ENCODE data around the gene AMHR2. TPM values are rescaled to one million over a fixed set of nuclear protein-coding genes. Genes with fewer than 3 reads are reported as not detected.
"Not testable (repeated sequence)": the region's sequence is repeated elsewhere in the genome, so short reads cannot be mapped to it uniquely, and the experiment has no call there.

Gene AMHR2
- total RNA-seq, 1 experiment from 2014 or later, result not detected

- TF ChIP-seq, protein P1, sequence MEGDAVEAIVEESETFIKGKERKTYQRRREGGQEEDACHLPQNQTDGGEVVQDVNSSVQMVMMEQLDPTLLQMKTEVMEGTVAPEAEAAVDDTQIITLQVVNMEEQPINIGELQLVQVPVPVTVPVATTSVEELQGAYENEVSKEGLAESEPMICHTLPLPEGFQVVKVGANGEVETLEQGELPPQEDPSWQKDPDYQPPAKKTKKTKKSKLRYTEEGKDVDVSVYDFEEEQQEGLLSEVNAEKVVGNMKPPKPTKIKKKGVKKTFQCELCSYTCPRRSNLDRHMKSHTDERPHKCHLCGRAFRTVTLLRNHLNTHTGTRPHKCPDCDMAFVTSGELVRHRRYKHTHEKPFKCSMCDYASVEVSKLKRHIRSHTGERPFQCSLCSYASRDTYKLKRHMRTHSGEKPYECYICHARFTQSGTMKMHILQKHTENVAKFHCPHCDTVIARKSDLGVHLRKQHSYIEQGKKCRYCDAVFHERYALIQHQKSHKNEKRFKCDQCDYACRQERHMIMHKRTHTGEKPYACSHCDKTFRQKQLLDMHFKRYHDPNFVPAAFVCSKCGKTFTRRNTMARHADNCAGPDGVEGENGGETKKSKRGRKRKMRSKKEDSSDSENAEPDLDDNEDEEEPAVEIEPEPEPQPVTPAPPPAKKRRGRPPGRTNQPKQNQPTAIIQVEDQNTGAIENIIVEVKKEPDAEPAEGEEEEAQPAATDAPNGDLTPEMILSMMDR (IDR thresholded peaks at IDR 0.05; ENCODE audit: unreplicated experiment), result no peak
- H3K27ac Mint-ChIP-seq (ENCODE audit: unreplicated experiment), result no peak overlapping the region
- intact Hi-C loops (cut with micrococcal nuclease; ENCODE audit: unreplicated experiment), result no loop called here
- peaks cover 18% of the 10 kb centered on the region for H3K4me1 Mint-ChIP-seq (ENCODE audit: low read depth, unreplicated experiment)
- peaks cover 31% of the 10 kb centered on the region for H3K36me3 Mint-ChIP-seq (ENCODE audit: insufficient read depth, unreplicated experiment)
- BruUV-seq (replicated peaks), result no TSS peak
- H3K9me3 Mint-ChIP-seq (ENCODE audit: low read depth, unreplicated experiment), result no peaks in the 10 kb centered on the region
- DNase-seq, result no peak
- CTCF ChIA-PET, result no interaction called here
- H3K27me3 Mint-ChIP-seq (ENCODE audit: unreplicated experiment), result no peaks in the 10 kb centered on the region
- no peak overlapping the region for H3K4me3 Mint-ChIP-seq (ENCODE audit: low read depth, unreplicated experiment)
Measured at GRCh38 chr12:53413485-53414204, 10.0 kb upstream of the AMHR2 start.

GRCh38 chr12:53414756-53415417, 8.8 kb upstream of the AMHR2 start:
- no peak overlapping the region for H3K27ac Mint-ChIP-seq (ENCODE audit: unreplicated experiment)
- TF ChIP-seq, protein P1 (IDR thresholded peaks at IDR 0.05; ENCODE audit: unreplicated experiment), result no peak
- H3K4me1 Mint-ChIP-seq (ENCODE audit: low read depth, unreplicated experiment), result peaks cover 30% of the 10 kb centered on the region
- BruUV-seq (replicated peaks), result no TSS peak
- intact Hi-C loops (cut with micrococcal nuclease; ENCODE audit: unreplicated experiment), result no loop called here
- no peaks in the 10 kb centered on the region for H3K9me3 Mint-ChIP-seq (ENCODE audit: low read depth, unreplicated experiment)
- DNase-seq, result no peak
- CTCF ChIA-PET, result no interaction called here
- peaks cover 26% of the 10 kb centered on the region for H3K36me3 Mint-ChIP-seq (ENCODE audit: insufficient read depth, unreplicated experiment)
- no peak overlapping the region for H3K4me3 Mint-ChIP-seq (ENCODE audit: low read depth, unreplicated experiment)
- H3K27me3 Mint-ChIP-seq (ENCODE audit: unreplicated experiment), result no peaks in the 10 kb centered on the region

DNA sequence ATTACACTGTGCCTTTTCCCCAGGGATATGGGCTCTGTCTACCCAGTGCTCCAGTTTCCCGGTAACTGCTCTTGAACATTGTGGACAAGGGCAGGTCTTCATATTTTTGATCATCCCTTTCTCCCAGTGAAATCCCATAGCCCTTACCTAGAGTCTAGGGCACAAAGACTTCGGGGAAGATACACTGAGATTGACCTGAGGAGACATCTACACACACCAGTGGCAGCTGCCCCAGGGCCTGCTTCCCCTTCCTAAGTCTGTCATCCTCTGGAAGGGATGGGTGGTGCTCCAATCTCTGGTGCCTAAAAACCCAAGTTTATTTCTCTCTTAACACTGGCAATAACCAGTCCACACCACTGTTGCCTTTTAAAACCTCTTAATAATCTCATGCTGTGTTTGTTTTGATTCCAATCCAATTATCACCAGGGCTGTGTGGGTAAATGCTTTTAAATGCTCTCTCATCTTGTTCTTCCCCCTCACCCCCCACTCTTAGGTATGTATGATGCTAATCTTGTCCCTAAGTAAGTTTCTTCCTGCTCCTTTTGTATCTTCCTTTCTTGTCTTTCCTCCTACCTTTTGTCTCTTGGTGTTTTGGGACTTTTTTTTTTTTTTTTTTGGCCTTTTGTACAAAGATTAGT, 7.8 kb upstream of the AMHR2 start:
- BruUV-seq (replicated peaks); H3K27ac Mint-ChIP-seq (ENCODE audit: unreplicated experiment); H3K27me3 Mint-ChIP-seq (ENCODE audit: unreplicated experiment); CTCF ChIA-PET; intact Hi-C loops (cut with micrococcal nuclease; ENCODE audit: unreplicated experiment); DNase-seq; H3K9me3 Mint-ChIP-seq (ENCODE audit: low read depth, unreplicated experiment); H3K4me3 Mint-ChIP-seq (ENCODE audit: low read depth, unreplicated experiment): not testable (repeated sequence)
- Mint-ChIP-seq H3K36me3 (ENCODE audit: insufficient read depth, unreplicated experiment) (peaks cover 20% of the 10 kb centered on the region), H3K4me1 (ENCODE audit: low read depth, unreplicated experiment) (peaks cover 33% of the 10 kb centered on the region)

DNA sequence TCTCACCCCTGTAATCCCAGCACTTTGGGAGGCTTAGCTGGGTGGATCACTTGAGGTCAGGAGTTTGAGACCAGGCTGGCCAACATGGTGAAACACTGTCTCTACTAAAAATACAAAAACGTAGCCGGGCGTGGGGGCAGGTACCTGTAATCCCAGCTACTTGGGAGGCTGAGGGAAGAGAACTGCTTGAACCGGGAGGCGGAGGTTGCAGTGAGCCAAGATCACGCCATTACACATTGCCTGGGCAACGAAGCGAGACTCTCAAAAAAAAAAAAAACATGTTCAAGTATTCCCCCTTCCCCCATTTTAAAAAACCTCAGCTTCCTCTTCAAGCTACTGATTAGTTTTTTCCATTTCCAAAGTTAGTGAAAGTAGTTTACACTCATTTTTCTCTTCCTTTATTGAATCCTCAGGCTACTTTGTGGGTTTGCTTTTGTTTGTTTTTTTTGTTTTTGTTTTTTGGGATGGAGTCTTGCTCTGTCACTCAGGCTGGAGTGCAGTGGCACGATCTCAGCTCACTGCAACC, 6.3 kb upstream of the AMHR2 start:
- DNase-seq; H3K4me3 Mint-ChIP-seq (ENCODE audit: low read depth, unreplicated experiment); H3K9me3 Mint-ChIP-seq (ENCODE audit: low read depth, unreplicated experiment); BruUV-seq (replicated peaks); H3K27ac Mint-ChIP-seq (ENCODE audit: unreplicated experiment); intact Hi-C loops (cut with micrococcal nuclease; ENCODE audit: unreplicated experiment); H3K27me3 Mint-ChIP-seq (ENCODE audit: unreplicated experiment): not testable (repeated sequence)
- CTCF ChIA-PET, result interaction anchor here (0.6 kb wide), 1 partner anchor 72 kb away, joined by 3 read pairs; no protein-coding TSS in a partner anchor
- H3K4me1 Mint-ChIP-seq (ENCODE audit: low read depth, unreplicated experiment), result peaks cover 24% of the 10 kb centered on the region
- H3K36me3 Mint-ChIP-seq (ENCODE audit: insufficient read depth, unreplicated experiment), result peaks cover 24% of the 10 kb centered on the region

- H3K27ac Mint-ChIP-seq (ENCODE audit: unreplicated experiment), result no peak overlapping the region
- TF ChIP-seq, protein P1 (IDR thresholded peaks at IDR 0.05; ENCODE audit: unreplicated experiment), result no peak
- no peaks in the 10 kb centered on the region for H3K9me3 Mint-ChIP-seq (ENCODE audit: low read depth, unreplicated experiment)
- H3K4me1 Mint-ChIP-seq (ENCODE audit: low read depth, unreplicated experiment), result peaks cover 19% of the 10 kb centered on the region
- intact Hi-C loops (cut with micrococcal nuclease; ENCODE audit: unreplicated experiment), result no loop called here
- no peaks in the 10 kb centered on the region for H3K27me3 Mint-ChIP-seq (ENCODE audit: unreplicated experiment)
- BruUV-seq (replicated peaks), result no TSS peak
- CTCF ChIA-PET, result interaction anchor here (0.6 to 1.0 kb wide), 2 partner anchors 48 to 66 kb away, joined by 3 to 4 read pairs; no protein-coding TSS in a partner anchor
- no peak overlapping the region for H3K4me3 Mint-ChIP-seq (ENCODE audit: low read depth, unreplicated experiment)
- H3K36me3 Mint-ChIP-seq (ENCODE audit: insufficient read depth, unreplicated experiment), result peaks cover 17% of the 10 kb centered on the region
- no peak for DNase-seq
Measured at GRCh38 chr12:53418221-53418620, 5.4 kb upstream of the AMHR2 start.

Measured in Calu3 (cell line).